Stimulated activated memory B cell treated with anti-CD40 and anti-IgM and Interleukin-4, amounts not matched to agents 10 μg/mL and 1 μg/mL and 100 μg/mL, for 72 hours (primary cell): ENCODE data around the gene CNTNAP2.

Experiments used
- ATAC-seq: fragments of 150-1000 bp; cut with Tn5 transposase; 2 replicates; pipeline ENCODE4 v1.10.0; 2021
- H3K27ac Mint-ChIP-seq: one replicate; pipeline ENCODE4 v1.8.0; 2022; ENCODE audit warnings: mild to moderate bottlenecking, mixed read lengths
- H3K27me3 Mint-ChIP-seq: one replicate; pipeline ENCODE4 v1.8.0; 2022; ENCODE audit warnings: mixed read lengths
- H3K36me3 Mint-ChIP-seq: one replicate; pipeline ENCODE4 v1.8.0; 2022; ENCODE audit warnings: mixed read lengths
- H3K4me1 Mint-ChIP-seq: one replicate; pipeline ENCODE4 v1.8.0; 2022; ENCODE audit warnings: mixed read lengths
- H3K4me3 Mint-ChIP-seq: one replicate; pipeline ENCODE4 v1.8.0; 2022; ENCODE audit warnings: mild to moderate bottlenecking, moderate library complexity, mixed read lengths
- H3K9me3 Mint-ChIP-seq: one replicate; pipeline ENCODE4 v1.8.0; 2022; ENCODE audit warnings: mixed read lengths

The CNTNAP2 gene

DNA sequence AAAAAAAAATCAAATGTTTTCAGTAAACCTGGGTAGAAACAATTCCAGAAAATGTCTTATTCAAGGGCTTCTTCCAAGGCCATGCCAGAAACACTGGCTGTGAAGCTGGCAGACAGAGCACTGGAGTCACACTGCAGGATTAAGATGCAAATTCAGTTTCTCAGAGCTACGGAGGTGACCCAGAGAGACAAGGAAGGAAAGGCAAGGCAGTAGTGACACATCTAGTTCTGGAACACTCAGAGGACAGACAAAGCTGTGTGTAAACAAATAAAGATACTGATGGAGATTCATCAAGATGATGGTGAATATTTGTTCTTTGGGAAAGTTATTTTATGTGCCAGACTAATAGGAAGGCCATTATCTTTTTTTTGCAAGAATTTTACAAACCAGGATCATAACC lies 1865.7 kb downstream of the CNTNAP2 start:
- no peak for ATAC-seq
- Mint-ChIP-seq H3K4me3 (no peak overlapping the region), H3K9me3 (no peaks in the 10 kb centered on the region), H3K27me3 (no peaks in the 10 kb centered on the region), H3K27ac (no peak overlapping the region), H3K36me3 (no peaks in the 10 kb centered on the region), H3K4me1 (no peaks in the 10 kb centered on the region)

DNA sequence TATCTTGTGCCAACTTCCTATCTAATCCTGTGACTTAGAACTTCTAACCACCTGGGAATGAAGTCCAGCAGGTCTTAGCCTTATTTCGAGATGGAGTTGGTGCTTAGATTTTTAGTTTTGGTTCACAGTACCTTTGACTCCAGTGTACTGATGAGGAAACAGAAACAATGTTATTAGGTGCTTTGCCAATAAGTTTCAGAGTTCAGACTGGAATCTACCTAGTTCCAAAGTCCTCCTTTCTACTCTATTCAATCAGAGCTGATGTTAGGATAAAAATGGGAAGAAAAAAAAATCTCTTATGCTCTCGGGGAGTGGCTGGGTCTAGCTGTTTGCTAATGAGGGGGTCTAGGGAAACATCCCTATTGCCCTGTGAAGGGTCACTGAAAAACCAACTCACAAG lies 1867.7 kb downstream of the CNTNAP2 start:
- Mint-ChIP-seq H3K27ac (no peak overlapping the region), H3K4me3 (no peak overlapping the region), H3K36me3 (no peaks in the 10 kb centered on the region), H3K27me3 (no peaks in the 10 kb centered on the region), H3K4me1 (no peaks in the 10 kb centered on the region), H3K9me3 (no peaks in the 10 kb centered on the region)
- no peak for ATAC-seq

DNA sequence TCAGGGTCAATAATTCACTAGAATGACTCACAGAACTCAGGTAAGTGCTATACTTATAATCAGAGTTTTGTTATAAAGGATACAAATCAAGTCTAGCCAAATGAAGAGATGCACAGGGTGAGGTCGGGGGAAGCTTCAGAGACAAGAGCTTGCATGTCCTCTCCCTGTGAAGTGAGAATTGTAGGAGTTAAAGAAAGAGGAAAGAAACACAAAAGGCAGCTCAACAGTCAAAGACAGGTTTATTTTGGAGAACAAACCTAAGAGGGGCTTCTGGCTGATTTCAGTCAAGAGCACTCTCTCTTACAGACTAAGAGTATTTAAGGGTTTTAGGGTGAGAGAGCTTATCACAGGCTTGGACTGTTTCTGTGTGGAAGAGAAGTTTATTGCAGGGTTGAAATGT lies 1873.5 kb downstream of the CNTNAP2 start:
- H3K4me3 Mint-ChIP-seq: no peak overlapping the region
- H3K36me3 Mint-ChIP-seq: no peaks in the 10 kb centered on the region
- no peaks in the 10 kb centered on the region for H3K4me1 Mint-ChIP-seq
- H3K27me3 Mint-ChIP-seq: no peaks in the 10 kb centered on the region
- no peak overlapping the region for H3K27ac Mint-ChIP-seq
- ATAC-seq: no peak
- no peaks in the 10 kb centered on the region for H3K9me3 Mint-ChIP-seq

DNA sequence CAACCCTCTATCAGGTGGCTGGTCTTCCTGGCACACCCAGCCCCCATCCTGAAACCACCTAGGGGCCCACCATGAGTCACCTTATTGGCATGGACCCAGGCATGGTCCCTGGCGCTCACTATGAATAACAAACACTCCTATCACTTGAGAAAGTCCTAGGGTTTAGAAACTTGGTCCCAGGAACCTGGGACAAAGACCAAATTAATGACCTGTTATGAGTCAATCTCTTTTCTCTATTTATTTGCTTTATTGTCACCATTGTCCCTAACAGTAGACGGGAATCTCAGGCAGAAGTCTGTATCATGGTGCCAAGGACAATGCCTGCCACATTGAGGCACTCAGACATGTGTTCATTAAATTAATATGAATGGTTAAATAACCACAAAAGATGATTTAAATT lies 1874.3 kb downstream of the CNTNAP2 start:
- H3K27ac Mint-ChIP-seq: no peak overlapping the region

DNA sequence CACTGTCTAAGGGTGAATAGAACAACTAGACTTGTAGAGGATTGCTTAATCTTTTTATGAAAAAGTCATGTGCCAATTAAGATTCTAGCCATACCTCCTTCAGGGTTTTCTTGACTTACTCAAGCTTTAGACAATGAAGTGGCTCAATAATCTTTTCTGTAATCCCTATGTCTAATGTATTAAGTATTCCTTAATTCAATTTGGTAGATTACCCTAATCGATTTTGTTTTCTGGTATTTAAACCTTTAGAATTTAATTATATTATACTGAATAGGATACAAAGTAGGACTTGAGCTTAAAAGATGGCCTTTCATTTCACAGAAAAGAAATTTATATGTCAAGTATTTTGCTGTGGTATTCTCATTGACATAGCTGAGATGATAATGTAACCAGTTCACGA lies 1876.1 kb downstream of the CNTNAP2 start:
- no peak for ATAC-seq
- H3K4me3 Mint-ChIP-seq: no peak overlapping the region
- H3K27me3 Mint-ChIP-seq: no peaks in the 10 kb centered on the region
- H3K36me3 Mint-ChIP-seq: no peaks in the 10 kb centered on the region
- no peaks in the 10 kb centered on the region for H3K4me1 Mint-ChIP-seq
- H3K9me3 Mint-ChIP-seq: no peaks in the 10 kb centered on the region
- H3K27ac Mint-ChIP-seq: no peak overlapping the region

More for the DNA sequence above, 1874.3 kb downstream of the CNTNAP2 start:
- Mint-ChIP-seq H3K27me3 (no peaks in the 10 kb centered on the region), H3K4me3 (no peak overlapping the region), H3K9me3 (no peaks in the 10 kb centered on the region), H3K36me3 (no peaks in the 10 kb centered on the region), H3K4me1 (no peaks in the 10 kb centered on the region)
- no peak for ATAC-seq

DNA sequence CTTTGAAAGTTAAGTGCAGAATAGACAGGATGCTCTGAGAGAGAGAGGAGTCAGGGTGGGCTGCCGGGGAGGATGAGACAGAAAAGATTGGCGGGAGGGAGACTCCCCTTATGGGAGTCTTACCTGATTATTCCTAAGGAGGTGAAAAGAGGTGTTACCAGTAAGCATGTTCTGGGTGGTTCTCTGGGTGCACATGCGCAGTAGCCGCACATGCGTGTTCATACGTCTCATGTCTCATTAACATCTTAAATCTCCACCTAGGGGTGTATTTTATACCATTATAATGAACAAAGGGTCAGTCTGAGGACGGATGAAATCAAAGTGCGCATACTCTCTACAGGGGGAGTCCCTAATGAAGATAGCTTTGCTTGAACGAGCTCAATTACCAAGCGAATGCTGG lies 1881.0 kb downstream of the CNTNAP2 start:
- Mint-ChIP-seq H3K27ac (no peak overlapping the region), H3K9me3 (no peaks in the 10 kb centered on the region), H3K27me3 (no peaks in the 10 kb centered on the region), H3K36me3 (no peaks in the 10 kb centered on the region), H3K4me3 (no peak overlapping the region), H3K4me1 (no peaks in the 10 kb centered on the region)
- ATAC-seq: no peak

DNA sequence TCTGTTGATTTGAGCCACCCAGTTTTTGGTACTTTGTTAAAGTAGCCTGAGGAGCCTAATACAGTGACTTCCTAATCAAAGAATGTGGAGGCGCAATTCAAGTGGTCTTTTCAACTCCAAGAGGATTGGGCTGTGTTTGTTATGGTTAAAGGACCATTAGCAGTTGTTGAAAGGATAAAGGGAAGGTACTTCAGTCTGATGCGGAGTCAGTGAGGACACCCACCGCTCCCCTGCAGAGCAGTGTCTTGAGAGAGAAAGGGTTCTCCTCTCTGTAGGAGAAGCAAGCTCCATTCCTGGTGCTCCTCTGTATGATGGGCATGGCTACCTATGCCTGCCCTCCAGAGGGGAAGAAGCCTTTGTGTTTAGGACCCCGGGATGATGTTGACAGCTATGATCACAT lies 1883.4 kb downstream of the CNTNAP2 start:
- Mint-ChIP-seq H3K27ac (no peak overlapping the region), H3K9me3 (no peaks in the 10 kb centered on the region), H3K27me3 (no peaks in the 10 kb centered on the region), H3K4me3 (no peak overlapping the region), H3K4me1 (no peaks in the 10 kb centered on the region), H3K36me3 (no peaks in the 10 kb centered on the region)
- ATAC-seq: peak; percentile 48

DNA sequence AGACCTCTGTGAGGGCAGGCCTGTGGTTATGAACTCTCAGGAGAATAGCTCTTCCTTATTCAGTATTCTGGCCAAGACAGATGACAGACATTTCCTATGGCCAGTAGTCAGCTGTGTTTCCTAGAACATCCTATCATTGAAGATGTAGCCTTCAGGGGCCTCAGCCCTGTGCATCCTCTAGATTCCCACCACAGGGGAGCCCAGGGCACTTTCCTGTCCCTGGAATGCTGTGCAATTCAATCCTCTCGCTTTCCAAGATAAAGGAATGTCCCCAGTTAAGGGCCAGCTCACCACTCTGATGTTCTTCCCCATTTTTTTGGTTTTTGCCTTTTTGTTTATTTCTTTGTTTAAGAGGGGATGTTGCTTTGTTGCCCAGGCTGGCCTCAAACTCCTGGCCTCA lies 1895.2 kb downstream of the CNTNAP2 start:
- Mint-ChIP-seq H3K4me1 (no peaks in the 10 kb centered on the region), H3K27ac (no peak overlapping the region), H3K27me3 (no peaks in the 10 kb centered on the region), H3K9me3 (no peaks in the 10 kb centered on the region), H3K36me3 (no peaks in the 10 kb centered on the region), H3K4me3 (no peak overlapping the region)
- no peak for ATAC-seq

DNA sequence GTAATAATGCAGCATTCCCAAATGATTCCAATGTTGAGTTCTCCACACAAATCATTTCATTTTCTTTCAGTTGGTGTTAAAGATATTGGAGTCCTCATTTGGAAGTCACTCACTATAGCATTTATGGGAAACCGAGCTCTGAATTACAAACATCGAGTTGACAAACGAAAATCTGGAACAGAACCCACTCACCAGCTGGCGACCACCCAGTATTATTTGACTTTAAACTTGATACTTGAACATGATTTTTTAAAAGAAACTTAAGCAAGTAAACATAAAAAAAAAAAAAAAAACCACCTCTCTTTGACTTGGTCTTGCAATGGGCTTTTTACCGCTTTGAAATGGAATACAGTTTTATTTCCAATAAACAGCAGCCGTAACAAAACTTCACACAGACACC lies 1897.4 kb downstream of the CNTNAP2 start:
- H3K27me3 Mint-ChIP-seq: no peaks in the 10 kb centered on the region
- no peak overlapping the region for H3K27ac Mint-ChIP-seq
- no peaks in the 10 kb centered on the region for H3K9me3 Mint-ChIP-seq
- H3K4me1 Mint-ChIP-seq: no peaks in the 10 kb centered on the region
- no peak overlapping the region for H3K4me3 Mint-ChIP-seq
- H3K36me3 Mint-ChIP-seq: no peaks in the 10 kb centered on the region
- no peak for ATAC-seq

DNA sequence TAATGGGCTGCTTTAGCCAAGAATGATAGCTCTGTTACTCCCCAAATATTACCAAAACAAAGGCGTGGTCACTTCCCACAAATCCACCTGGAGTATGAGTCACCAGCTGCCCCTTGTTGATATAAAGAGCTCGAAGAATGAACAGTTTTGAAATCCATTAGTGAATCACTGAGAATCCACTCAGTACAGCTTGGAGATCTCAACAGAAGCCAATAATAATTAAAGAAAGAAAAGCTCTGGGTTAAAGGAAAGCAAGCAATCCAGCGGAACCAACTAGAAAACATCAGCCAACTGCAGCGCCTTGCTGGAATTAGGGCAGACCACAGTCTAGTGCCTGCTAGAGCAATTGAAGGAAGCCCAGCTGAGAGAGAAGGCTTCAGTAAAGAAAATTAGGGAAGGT lies 1897.9 kb downstream of the CNTNAP2 start:
- H3K36me3 Mint-ChIP-seq: no peaks in the 10 kb centered on the region
- H3K9me3 Mint-ChIP-seq: no peaks in the 10 kb centered on the region
- ATAC-seq: no peak
- H3K27me3 Mint-ChIP-seq: no peaks in the 10 kb centered on the region
- no peaks in the 10 kb centered on the region for H3K4me1 Mint-ChIP-seq
- no peak overlapping the region for H3K27ac Mint-ChIP-seq
- H3K4me3 Mint-ChIP-seq: no peak overlapping the region

DNA sequence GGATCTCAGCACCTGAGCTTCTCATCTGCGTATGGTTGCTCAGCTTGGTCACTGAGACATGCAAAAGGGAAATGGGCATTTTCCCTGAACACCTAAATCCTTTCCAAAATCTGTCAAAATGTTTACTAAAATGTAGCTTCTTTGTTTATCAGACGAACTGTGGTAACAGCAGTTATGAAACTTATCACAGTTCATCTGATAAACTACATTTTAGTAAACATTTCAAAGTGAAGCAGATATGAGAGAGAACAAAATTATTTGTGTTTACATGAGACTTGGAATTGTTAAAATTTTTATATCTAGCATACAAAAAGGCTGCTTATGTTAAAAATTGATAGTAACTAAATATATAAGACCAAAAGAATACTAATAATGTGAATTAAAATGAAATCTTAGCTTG lies 1900.5 kb downstream of the CNTNAP2 start:
- Mint-ChIP-seq H3K27me3 (no peaks in the 10 kb centered on the region), H3K36me3 (no peaks in the 10 kb centered on the region), H3K4me1 (no peaks in the 10 kb centered on the region), H3K9me3 (no peaks in the 10 kb centered on the region), H3K27ac (no peak overlapping the region), H3K4me3 (no peak overlapping the region)
- no peak for ATAC-seq

DNA sequence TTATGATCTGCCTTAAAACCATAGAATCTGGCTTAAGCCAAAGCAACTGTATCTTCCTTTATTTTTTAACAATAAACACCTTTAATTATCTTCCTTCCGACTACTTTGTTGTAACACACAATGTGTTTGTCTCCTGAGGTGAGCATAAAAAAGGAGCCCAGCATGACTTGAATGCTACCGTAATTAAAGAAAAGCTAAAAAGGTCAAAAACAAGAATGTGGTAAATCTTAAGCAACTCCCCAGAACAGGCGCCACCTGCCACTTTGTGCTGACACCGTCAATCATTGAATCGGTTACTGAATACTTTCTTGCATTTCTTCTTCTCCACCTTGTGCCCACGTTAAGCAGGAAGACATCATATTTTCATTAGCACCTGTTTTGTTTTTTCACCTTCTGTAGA lies 1904.1 kb downstream of the CNTNAP2 start:
- Mint-ChIP-seq H3K36me3 (no peaks in the 10 kb centered on the region), H3K4me3 (no peak overlapping the region), H3K9me3 (peaks cover 2% of the 10 kb centered on the region), H3K4me1 (no peaks in the 10 kb centered on the region), H3K27me3 (no peaks in the 10 kb centered on the region), H3K27ac (no peak overlapping the region)
- no peak for ATAC-seq

DNA sequence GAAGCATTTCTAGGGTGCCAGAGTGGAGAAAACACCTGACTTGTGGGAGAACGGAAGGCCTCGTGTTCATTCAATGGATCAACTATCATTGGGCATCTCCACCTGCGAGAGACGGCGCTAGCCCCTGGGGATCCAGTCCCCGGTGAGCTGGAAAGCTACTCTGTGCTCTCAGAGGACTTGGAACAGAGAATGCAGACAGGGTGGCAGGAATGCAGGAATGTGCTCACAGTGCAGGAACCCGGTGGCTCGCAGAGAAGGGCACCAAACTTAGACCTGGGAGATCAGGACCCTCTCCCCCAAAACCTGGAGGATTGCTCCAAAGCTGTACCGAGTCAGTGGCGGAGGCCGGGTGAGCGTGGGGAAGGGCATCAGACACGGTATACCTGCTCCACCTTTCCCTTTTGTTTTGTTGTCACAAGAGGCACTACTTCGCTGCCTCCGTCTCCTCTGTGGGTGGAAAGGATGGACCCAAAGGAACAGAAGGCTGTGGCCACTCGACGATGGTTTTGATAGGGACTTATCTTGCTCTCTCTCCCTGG lies 1905.0 kb downstream of the CNTNAP2 start:
- H3K27ac Mint-ChIP-seq: no peak overlapping the region
- no peaks in the 10 kb centered on the region for H3K4me1 Mint-ChIP-seq
- no peaks in the 10 kb centered on the region for H3K36me3 Mint-ChIP-seq
- ATAC-seq: peak; percentile 16
- H3K4me3 Mint-ChIP-seq: no peak overlapping the region
- H3K27me3 Mint-ChIP-seq: no peaks in the 10 kb centered on the region
- peaks cover 2% of the 10 kb centered on the region for H3K9me3 Mint-ChIP-seq

DNA sequence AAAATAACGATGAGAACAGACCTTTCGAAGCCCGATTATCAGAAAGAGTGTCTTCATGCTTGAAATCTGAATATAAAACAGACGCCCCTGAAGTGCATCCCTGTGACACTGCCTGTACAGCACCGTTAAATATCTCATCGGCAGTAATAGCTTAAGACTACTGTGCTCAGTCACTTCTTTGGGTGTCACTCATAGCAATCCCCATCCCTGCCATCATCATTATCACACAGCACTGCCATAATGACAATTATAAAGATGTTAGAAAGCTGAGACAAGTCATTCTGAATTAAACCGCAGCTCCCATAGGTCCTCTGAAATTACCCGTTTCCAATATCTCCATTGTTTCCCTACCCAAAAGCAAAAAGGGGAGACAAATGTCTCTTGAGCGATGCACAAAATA lies 1906.2 kb downstream of the CNTNAP2 start:
- H3K9me3 Mint-ChIP-seq: peaks cover 2% of the 10 kb centered on the region
- no peak for ATAC-seq
- no peaks in the 10 kb centered on the region for H3K4me1 Mint-ChIP-seq
- H3K27ac Mint-ChIP-seq: no peak overlapping the region
- no peaks in the 10 kb centered on the region for H3K27me3 Mint-ChIP-seq
- no peak overlapping the region for H3K4me3 Mint-ChIP-seq
- H3K36me3 Mint-ChIP-seq: no peaks in the 10 kb centered on the region

DNA sequence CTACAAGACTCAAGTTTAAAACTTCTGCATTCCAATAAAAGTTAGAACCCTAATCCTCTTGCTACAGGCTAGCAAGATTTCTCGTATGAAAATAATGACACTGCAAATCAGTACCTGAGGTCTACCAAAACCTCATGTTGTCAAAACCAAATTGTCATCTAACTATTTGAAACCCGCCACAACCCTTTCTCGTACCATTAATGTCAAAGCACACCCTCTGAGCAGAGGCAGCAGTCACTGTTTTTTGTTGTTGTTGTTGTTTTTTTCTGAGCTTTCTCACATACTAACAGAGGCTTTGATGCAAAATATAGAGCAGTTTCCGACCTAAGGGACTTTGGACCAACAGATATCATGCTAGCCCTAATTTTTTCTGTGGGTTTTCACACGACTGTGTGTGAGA lies 1910.1 kb downstream of the CNTNAP2 start:
- H3K27me3 Mint-ChIP-seq: no peaks in the 10 kb centered on the region
- no peaks in the 10 kb centered on the region for H3K4me1 Mint-ChIP-seq
- no peak overlapping the region for H3K27ac Mint-ChIP-seq
- H3K9me3 Mint-ChIP-seq: peaks cover 5% of the 10 kb centered on the region
- H3K4me3 Mint-ChIP-seq: no peak overlapping the region
- ATAC-seq: no peak
- no peaks in the 10 kb centered on the region for H3K36me3 Mint-ChIP-seq

DNA sequence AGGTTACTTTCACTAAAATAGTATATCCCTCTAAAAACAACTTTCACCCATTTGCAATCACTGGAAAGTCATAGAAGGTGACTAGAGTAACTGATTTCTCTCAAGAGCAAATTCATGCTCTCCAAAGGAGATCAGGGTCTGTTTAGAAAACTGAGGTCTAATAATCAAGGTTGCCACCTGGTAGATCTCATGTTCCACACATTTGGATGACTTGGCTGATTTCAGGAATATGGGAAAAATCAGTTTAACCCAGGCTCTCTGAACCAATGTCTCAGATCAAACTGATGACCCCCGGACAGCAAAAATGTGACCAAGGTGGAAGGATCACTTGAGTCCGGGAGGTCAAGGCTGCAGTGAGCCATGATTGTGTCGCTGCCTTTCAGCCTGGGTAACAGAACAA lies 1911.6 kb downstream of the CNTNAP2 start:
- Mint-ChIP-seq H3K4me1 (no peaks in the 10 kb centered on the region), H3K27me3 (no peaks in the 10 kb centered on the region), H3K4me3 (no peak overlapping the region), H3K36me3 (no peaks in the 10 kb centered on the region), H3K9me3 (peaks cover 5% of the 10 kb centered on the region), H3K27ac (no peak overlapping the region)
- ATAC-seq: no peak

DNA sequence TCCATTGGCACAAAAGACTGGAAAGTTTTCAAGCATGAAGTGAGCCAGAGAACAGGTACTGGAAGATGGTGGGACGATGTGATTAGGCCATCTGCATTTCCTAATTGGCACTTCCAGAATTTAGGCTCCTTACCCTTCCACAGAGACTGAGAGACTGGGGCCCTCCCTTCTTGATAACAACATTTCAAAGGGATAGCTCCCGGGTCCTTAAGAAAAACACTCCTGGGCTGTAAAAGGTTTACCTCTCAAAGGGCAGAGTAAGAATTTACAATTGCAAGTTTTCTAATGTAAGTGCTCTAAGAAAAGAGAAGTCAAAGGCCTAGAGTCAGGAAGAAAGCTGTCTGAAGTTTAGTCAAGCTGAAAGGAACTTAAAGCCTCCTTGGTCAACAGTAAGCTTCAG lies 1914.4 kb downstream of the CNTNAP2 start:
- H3K4me1 Mint-ChIP-seq: no peaks in the 10 kb centered on the region
- no peak overlapping the region for H3K4me3 Mint-ChIP-seq
- H3K9me3 Mint-ChIP-seq: peaks cover 3% of the 10 kb centered on the region
- no peaks in the 10 kb centered on the region for H3K36me3 Mint-ChIP-seq
- H3K27me3 Mint-ChIP-seq: no peaks in the 10 kb centered on the region
- no peak overlapping the region for H3K27ac Mint-ChIP-seq
- ATAC-seq: no peak
